GM18505 (cell line): Measurements from ENCODE around the gene SH3BP4.

Source experiments
- ATAC-seq: cut with Tn5 transposase; IDR thresholded peaks from one replicate; pipeline ENCODE4 v1.9.1; 2021; ENCODE audit not compliant: unreplicated experiment
- POLR2A ChIP-seq: IDR thresholded peaks from 4 replicates; pipeline ENCODE4 v1.6.1; 2011; ENCODE audit warnings: borderline replicate concordance; ENCODE audit not compliant: insufficient read depth, insufficient read length; ENCODE audit errors: extremely low read depth

Gene SH3BP4

GRCh38 chr2:234963773-234964615, 12.2 kb downstream of the SH3BP4 start:
- no peak for ATAC-seq
- no peak for TF ChIP-seq POLR2A

- ATAC-seq: no peak
- no peak for TF ChIP-seq POLR2A
Measured at GRCh38 chr2:234964631-234965461, 13.0 kb downstream of the SH3BP4 start.

DNA sequence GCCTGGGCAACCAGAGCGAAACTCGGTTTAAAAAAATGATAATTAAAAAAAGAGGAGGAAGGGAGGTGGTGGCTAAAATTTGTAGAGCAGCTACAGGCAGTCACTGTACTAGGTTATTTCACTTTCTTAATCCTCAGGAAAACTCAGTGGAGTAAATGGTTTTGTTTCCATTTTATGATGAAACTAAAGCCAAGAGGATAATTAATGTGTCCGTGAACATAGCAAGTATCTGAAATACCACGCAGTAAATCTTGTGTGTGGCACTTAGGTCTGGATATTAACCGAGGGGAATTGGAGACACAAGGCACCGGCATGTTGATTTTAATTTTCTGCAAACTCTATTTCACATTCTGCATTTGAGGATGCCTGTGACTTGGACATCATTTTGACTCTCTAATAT, 14.5 kb downstream of the SH3BP4 start:
- TF ChIP-seq POLR2A: no peak
- no peak for ATAC-seq

GRCh38 chr2:234967201-234967869, 15.5 kb downstream of the SH3BP4 start:
- no peak for TF ChIP-seq POLR2A
- no peak for ATAC-seq

- no peak for TF ChIP-seq POLR2A
- no peak for ATAC-seq
Measured at GRCh38 chr2:234967870-234968208, 16.0 kb downstream of the SH3BP4 start.

DNA sequence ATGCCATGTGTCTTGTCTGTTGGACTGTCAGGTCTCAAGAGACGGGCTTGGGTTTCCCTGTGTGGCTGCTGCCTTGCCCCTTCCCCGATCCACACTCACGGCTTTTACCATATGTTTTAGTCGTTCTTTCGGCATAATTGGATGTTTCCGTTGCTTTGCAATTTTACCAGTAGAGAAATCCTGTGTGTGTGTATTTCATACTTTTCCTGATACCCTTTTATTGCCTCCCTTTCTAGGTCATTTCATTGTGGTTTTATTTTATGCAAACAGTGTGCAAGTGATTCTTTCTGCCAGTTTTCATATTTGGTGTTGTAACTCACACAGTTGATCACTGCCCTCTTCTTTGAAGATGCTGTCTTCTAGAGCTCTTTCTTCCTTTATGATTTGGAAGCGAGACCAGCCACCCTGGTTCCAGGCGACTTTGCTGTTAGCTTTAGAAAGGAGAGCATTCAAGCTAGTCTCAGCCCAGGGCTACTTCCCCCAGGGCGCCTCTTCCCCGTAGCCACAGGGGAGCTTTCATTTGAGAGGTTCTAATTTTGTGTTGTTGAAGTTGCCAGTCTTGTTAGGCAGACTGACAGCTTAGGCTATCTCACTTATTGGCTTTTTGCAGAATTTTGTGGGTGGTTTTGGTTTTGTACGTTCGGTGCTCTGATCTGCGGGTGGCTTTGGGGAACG, 17.0 kb downstream of the SH3BP4 start:
- no peak for ATAC-seq
- no peak for TF ChIP-seq POLR2A

- no peak for TF ChIP-seq POLR2A
- no peak for ATAC-seq
Measured at GRCh38 chr2:234969306-234970098, 17.7 kb downstream of the SH3BP4 start.

- TF ChIP-seq POLR2A: no peak
- ATAC-seq: no peak
Measured at GRCh38 chr2:234970099-234970440, 18.3 kb downstream of the SH3BP4 start.

GRCh38 chr2:234970477-234970882, 18.7 kb downstream of the SH3BP4 start:
- ATAC-seq: no peak
- TF ChIP-seq POLR2A: no peak

DNA sequence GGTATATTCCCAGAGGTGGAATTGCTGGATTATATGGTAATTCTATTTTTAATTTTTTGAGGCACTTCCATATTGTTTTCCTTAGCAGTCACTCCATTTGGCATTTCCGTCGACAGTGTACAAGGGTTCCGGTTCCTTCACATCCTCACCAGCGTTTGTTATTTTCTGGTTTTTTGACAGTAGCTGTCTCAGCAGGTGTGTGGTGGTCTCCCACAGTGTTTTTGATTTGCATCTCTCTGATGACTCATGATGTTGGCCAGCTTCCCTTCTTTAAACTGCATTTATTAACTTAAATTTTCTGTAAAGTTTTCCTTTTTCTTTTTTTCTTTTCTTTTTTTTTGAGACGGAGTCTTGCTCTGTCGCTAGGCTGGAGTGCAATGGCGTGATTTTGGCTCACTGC, 19.7 kb downstream of the SH3BP4 start:
- no peak for ATAC-seq
- TF ChIP-seq POLR2A: no peak

DNA sequence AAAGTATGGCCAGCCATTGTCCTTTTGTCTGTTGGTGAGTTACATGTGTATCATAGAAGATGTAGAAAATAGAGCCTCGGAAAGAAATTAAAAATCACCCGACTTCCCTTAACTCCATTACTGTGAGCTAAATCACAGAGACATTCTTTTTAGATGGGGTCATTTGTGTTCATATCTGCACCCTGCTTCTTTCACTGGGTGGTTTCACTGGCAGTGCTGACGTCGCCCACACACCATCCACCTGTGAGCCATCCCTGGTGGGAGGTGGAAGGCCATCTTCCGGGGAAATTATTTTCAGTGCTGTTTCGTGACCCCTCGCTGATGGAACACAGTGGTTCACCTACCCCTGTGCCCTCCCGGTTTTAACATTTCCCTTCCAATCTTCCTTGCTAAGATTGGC, 21.2 kb downstream of the SH3BP4 start:
- no peak for TF ChIP-seq POLR2A
- ATAC-seq: no peak

DNA sequence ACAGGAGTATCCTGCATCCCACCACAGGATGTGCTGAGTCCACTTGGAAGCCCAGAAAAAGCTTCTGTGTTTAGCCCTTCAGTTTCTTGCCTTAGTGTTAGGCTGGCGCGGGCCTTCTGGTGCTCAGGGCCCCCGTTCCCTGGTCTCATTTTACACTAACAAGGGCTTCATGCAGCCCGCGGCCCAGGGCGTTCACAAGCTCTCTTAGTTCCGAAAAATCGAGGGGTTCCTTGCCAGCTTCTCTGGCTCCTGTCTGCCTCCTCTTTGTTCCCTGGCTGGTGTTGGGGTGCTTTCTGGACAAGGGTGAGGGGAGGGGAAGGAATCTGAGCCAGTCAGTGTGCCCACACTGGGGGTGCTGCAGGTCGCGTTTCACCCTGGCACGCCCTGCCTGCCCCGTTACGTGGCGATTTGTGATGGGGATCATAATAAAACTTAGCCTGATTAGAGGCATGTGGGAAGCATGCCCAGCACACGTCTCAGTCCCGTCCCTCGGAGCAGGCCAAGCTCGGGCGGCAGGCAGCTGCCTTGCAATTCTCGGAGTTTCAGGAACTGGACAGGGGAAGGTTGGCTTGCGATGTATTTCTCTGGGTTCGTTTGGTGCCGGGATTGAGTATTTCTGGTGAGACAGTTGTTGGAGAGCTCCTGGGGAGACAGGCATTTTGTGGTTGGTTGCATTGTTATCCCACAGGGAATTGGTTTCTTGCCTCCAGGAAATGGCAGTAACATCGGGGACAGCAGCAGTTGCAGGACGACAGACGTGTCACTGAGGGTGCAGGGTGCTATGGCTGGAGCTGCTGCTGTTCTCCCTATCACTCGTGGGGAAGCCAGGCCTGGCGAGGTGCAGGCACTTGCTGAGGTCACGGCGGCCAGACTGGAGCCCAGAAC, 22.9 kb downstream of the SH3BP4 start:
- no peak for ATAC-seq

GRCh38 chr2:234975611-234976010, 23.8 kb downstream of the SH3BP4 start:
- ATAC-seq: no peak
- TF ChIP-seq POLR2A: no peak

More for the DNA sequence above, 22.9 kb downstream of the SH3BP4 start:
- TF ChIP-seq POLR2A: no peak
